Lower leg skin (tissue), 3 donors: ENCODE data around the gene SMCO2.

Experiments used
- POLR2A ChIP-seq, 2 donors: fragments of 450-650 bp; IDR thresholded peaks; one replicate each; pipeline ENCODE4 v1.6.1; 2016 to 2017; ENCODE audit warnings: antibody characterized with exemption in 2 of 2, mild to moderate bottlenecking in 1 of 2, moderate library complexity in 1 of 2
- TF ChIP-seq, protein P1 (sequence below), 3 donors: fragments of 450-650 bp; IDR thresholded peaks; one replicate each; pipeline ENCODE4 v1.5.1; 2016; ENCODE audit warnings: antibody characterized with exemption in 3 of 3, mild to moderate bottlenecking in 3 of 3, moderate library complexity in 2 of 3

DNA sequence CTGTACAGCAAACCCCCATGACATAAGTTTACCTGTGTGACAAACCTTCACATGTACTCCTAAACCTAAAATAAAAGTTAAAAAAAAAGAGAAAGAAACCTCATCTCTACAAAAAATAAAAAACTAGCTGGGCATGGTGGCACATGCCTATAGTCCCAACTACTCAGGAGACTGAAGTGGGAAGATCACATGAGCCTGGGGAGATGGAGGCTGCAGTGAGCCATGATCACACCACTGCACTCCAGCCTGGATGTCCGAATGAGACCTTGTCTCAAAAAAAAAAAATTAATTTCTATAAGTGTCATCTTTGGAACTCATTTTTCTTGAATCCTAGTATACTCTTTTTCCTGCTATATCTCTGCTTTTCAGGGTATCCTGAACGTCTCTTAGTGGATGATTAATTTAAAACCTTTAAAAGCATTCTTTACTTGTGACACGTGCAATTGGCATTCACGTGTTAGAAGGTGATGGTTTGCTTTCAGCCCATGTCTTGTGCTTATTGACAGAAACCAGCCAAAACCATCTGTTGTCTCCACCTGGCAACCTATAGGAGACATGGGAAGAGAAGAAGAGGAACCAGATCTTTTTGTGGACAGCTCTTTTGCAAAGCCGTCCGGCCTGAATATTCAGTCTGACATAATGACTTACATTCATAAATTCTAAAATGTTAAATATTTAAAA is 46.9 kb downstream of the SMCO2 start:
- TF ChIP-seq, protein P1, sequence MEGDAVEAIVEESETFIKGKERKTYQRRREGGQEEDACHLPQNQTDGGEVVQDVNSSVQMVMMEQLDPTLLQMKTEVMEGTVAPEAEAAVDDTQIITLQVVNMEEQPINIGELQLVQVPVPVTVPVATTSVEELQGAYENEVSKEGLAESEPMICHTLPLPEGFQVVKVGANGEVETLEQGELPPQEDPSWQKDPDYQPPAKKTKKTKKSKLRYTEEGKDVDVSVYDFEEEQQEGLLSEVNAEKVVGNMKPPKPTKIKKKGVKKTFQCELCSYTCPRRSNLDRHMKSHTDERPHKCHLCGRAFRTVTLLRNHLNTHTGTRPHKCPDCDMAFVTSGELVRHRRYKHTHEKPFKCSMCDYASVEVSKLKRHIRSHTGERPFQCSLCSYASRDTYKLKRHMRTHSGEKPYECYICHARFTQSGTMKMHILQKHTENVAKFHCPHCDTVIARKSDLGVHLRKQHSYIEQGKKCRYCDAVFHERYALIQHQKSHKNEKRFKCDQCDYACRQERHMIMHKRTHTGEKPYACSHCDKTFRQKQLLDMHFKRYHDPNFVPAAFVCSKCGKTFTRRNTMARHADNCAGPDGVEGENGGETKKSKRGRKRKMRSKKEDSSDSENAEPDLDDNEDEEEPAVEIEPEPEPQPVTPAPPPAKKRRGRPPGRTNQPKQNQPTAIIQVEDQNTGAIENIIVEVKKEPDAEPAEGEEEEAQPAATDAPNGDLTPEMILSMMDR (IDR thresholded peaks at IDR 0.05) = no peak
- TF ChIP-seq POLR2A (IDR thresholded peaks at IDR 0.05) = no peak
